GM19452 (cell line): ENCODE results near the gene SMIM24.

Experiments used
- ATAC-seq: cut with Tn5 transposase; IDR thresholded peaks from one replicate; pipeline ENCODE4 v1.9.1; 2021; ENCODE audit not compliant: unreplicated experiment

Gene SMIM24

GRCh38 chr19:3476830-3477229, 3.5 kb downstream of the SMIM24 start:
- ATAC-seq: no peak

- no peak for ATAC-seq
These were observed 4.9 kb downstream of the SMIM24 start for GRCh38 chr19:3475449-3475848.

- no peak for ATAC-seq
These were observed 5.7 kb downstream of the SMIM24 start for GRCh38 chr19:3474614-3475013.

GRCh38 chr19:3474010-3474409, 6.3 kb downstream of the SMIM24 start:
- no peak for ATAC-seq

DNA sequence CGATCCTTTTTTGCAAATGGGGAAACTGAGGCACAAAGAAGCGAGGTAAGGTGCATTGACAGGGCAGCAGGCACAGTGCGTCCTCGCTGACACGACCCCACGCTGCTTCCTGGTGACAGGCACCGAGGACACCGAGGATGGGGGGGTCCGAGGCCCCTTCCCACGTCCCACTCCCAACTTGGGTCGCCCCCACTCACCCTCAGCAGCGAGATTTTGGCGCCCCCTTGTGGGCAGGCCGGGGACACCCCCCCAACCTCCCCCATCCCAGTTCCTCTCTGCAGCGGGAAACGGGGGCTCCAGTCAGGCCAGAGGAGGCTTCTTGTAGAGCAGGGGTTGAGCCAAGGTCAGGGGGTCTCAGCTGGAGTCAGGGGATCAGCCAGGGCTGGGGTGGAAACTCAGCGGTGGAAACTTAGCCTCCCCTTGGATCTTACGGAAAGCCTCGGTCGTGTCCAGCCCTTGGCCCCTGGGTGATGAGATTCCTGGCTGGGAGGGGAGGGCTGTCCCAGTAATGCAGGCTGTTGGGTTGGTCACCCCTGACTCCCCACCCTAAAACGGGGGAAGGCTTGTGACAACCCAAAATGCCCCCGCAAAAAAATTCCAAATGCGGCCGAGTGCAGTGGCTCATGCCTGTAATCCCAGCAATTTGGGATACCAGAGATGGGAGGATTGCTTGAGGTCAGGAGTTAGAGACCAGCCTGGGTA, 8.2 kb downstream of the SMIM24 start:
- ATAC-seq: no peak

DNA sequence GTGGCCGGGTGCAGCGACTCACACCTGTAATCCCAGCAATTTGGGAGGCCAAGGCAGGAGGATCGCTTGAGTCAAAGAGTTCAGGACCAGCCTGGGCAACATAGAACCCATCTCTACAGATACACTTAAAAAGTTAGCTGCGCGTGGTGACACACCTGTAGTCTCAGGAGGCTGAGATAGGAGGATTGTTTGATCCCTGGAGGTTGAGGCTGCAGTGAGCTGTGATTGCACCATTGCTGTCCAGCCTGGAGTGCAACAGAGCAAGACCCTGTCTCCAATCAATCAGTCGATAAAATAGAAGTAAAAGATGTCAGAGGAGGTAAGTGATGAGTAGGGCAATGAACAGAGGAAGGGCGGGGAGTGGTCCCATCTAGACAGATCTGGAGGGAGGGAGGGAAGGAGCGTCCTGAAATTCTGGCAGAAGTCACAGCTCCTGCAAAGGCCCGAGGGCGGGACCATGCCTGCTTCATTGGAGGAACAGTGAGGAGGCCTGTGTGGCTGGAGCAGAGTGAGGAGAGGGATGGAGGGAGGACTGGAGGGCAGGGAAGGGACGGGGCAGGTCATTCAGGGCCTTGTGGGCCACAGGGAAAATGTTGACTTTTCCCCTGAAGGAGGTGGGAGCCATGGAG, 9.7 kb downstream of the SMIM24 start:
- no peak for ATAC-seq

GRCh38 chr19:3469638-3470499, 10.5 kb downstream of the SMIM24 start:
- no peak for ATAC-seq

DNA sequence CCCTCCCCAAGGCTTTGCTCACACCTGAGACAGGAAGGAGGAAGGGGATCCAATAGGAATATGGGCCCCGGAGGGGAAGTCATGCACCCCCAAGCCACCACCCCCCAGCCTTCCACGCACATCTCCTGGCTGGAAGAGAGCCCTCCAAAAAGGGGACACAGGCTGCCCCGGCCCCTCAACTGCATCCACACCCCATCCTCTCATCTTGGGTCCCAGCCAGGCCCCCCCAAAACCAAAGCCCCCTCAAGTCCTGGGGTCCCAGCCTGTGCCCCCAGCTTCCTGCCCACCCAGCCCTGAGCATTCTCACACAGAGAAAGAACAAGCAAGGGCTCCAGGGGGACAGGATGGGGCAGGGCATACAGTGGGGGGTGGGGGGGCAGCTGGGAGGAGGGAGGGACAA, 12.1 kb downstream of the SMIM24 start:
- no peak for ATAC-seq

DNA sequence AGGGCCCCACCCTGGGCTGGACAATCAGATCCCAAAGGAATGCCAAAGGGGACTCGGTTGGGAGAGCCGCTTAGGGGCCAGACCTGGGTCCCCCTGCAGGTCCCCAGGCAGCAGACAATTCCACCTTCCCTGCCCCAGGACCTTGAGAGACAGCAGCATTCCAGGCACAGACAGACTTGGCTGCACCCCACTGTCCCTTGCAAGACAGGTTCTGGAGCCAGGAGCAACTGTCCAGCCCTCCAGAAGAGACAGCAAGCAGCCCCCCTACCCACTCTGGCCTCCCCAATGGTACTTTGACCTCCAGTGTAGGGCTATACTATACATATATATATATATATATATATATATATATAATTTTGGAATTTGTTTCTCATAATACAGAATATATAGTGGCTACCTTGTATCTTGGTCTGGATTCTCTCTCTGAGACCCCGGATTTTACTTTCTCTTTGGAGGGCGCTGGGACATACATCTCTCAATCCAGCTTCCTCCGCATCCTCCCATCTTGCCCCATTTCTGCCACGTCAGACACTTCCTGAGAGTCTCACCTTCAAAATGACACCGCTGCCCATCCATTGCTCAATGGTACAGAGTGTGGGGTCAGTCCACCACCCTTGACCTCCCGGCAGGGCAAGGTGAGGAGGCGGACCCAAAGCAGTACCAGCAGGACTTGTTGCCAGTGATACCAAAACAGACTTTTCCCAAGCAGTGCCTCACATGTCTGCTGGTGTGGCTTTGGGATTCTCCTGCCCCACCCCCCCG, 12.7 kb downstream of the SMIM24 start:
- ATAC-seq: no peak

GRCh38 chr19:3466635-3467034, 13.7 kb downstream of the SMIM24 start:
- no peak for ATAC-seq

GRCh38 chr19:3465552-3465951, 14.8 kb downstream of the SMIM24 start:
- no peak for ATAC-seq

DNA sequence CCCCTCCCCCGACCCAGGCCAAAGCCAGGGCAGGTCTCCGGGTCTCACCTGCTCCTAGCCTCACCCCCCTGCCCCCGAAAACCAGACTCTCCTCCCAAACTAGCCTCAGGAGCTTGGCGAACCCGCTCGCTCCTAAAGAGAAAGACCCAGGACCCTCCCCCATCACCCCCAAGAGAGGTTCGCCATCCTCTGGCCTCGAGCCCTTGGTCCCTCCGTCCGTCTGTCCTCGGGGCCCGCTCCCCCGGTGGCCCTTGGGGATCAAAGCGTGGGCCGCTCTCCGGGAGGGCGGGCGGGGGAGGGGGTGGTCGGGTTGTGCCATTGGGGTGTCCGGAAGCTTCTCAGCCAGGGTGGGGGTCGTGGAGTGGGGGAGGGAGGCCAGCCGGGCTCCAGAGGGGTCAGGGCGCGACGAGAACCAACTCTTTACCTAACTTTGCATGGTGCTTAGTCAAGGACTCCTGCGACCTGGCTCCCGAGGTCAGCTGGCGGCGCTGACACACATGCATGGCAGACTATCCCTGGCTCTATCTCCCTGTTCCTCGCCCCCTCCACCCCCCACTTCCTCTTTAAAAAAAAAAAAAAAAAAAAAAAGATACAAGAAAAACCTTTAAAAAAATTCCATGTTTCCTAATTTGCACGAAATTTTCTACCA, 15.6 kb downstream of the SMIM24 start:
- ATAC-seq: no peak

DNA sequence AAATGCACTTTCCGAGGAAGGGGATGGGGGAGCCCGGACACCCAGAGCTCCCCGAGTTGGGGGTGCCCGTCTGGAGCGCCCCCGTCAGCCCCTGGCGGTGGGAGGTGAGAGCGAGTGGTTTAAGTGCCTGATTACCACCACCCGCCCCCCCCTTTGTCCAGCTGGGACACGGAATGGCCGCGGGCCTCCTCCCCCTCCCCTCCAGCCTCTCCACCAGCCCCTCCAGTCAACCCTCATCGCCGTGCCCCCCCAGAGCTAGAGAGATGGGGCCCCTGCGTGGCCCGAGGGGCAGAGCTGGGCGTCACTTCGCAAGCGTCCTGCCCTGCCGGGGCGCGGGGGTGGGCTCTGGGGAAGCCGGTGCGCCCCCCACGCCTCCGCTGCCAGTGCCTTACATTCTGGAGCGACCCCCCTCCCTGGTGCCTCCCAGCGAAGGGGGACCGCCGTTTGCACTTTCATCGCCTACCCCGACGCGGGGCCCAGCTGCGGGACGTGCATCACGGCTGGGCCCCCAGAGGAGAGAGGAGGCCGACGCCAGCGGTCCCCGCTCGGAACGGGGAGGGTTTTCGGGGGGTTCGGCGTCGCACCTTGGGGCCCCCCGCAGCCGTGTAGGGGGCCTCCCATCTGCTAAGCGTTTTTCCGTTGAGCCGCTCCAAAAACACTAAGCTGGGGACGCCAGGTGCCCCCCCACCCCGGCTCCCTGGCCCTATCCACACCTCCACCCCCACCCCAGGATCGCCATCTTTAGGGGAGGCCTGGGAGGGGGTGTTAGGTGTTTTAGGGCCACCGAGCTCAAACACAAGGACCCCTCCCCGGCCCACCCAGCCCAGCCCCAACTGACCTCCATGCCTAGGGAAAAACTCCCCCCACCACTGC, 16.4 kb downstream of the SMIM24 start:
- ATAC-seq: no peak

DNA sequence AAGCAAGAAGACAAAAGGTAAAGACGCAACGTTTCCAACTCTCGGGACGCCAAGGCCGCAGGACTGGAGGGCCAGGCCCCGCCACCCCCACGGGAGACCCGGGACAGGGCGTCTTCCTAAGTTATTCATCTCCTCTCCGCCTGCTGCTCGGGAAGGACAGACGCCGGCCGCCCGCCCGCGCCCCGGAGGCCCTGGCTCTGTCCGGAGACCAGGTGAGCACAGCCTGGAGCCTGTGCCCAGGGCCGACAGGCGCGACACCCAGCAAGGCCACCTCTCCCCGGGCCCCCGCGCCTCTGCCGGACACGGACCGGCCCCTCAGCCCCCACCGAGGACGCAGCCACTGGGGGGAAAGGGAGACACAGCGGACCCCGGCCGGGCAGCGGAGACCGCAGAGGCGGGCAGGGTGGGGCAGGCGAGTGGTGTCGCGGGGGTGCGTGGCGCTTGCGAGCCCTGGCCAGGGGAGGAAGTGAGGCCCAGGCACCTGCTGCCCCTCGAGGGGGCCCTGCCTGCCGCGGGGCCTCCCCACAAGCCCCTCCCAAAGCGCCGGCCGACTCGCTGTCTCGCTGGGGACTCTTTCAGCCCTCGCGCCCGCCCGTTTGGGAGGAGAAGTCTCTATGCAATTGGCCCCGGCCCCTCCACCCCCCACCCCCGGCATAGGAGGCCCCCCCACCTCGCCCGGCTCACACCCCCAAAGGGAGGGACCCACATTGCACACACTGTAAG, 17.2 kb downstream of the SMIM24 start:
- ATAC-seq: no peak

DNA sequence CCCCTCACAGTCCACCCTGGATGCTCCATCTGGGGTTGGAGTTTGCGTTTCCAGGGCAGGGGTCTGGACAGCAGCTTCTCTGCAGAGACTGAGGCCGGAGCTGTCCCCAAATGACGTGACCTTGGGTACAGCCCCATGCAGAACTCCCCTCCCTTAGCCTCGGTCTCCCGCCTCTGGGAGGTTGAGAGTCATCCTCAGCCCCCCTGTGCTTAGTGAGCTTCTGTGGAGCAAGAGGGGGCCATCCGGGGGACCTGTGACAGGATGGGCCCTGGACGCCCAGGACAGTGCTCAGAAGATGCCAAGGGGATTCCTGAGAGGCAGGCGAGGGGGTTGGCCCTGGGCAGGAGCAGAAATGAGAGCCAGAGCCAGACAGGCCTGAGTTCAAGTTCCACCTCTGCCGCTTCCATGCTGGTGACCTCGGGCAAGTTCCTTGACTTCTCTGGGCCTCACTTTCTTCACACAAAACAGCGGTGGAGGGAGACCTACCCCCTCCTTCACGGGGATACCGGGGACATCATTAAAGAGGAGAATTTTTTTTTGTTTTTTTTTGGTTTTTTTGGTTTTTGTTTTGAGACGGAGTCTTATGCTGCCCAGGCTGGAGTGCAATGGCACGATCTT, 20.3 kb downstream of the SMIM24 start:
- no peak for ATAC-seq

- no peak for ATAC-seq
These were observed 21.0 kb downstream of the SMIM24 start for GRCh38 chr19:3459089-3459881.

- no peak for ATAC-seq
These were observed 21.9 kb downstream of the SMIM24 start for GRCh38 chr19:3458229-3459088.
